GM21526 (cell line): ENCODE measurements around the gene CDKN1C.

Experiments
- ATAC-seq: cut with Tn5 transposase; IDR thresholded peaks from one replicate; pipeline ENCODE4 v1.9.1; 2021; ENCODE audit warnings: moderate library complexity; ENCODE audit not compliant: unreplicated experiment, low FRiP score

CDKN1C gene

GRCh38 chr11:2890466-2891294 is 5.1 kb upstream of the CDKN1C start:
- ATAC-seq = no peak

- no peak for ATAC-seq
These were observed 4.0 kb upstream of the CDKN1C start for GRCh38 chr11:2889362-2890273.

DNA sequence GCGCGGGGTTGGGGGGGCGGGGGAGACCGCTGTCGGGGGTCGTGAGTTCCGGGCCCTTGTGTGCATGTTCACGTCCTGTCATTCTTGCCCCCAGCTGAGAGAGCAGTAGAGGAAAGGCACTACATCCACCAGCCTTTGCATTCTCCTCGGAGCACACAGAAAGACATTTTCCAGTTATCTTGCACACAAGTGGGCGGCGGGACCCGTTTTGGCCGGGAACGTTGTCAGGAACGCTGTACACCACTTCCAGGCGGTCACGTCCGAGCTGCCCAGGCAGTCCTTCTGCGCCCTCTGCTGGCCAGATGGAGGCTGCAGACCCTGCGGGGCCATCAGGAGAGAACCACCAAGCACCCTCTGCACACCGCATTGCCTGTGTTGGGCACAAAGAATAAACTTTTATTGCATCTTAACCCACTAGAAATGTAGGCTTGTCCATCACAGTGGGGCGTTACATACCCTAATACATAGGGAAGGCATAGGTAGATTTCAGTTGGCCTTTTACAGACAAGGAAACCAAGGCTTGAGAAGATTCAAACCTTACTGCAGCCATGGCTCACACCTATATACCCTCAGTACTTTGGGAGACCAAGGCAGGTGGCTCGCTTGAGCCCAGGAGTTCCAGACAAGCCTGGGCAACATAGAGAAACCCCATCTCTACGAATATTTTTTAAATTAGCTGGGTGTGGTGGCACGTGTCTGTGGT is 2.8 kb upstream of the CDKN1C start:
- no peak for ATAC-seq

- ATAC-seq = no peak
These were observed 2.1 kb upstream of the CDKN1C start for GRCh38 chr11:2887515-2888195.

- ATAC-seq = no peak
These were observed 1.4 kb upstream of the CDKN1C start for GRCh38 chr11:2886936-2887335.

- no peak for ATAC-seq
These were observed 768 bp upstream of the CDKN1C start for GRCh38 chr11:2886191-2886894.

GRCh38 chr11:2885017-2885677 is 428 bp downstream of the CDKN1C start:
- ATAC-seq = no peak

DNA sequence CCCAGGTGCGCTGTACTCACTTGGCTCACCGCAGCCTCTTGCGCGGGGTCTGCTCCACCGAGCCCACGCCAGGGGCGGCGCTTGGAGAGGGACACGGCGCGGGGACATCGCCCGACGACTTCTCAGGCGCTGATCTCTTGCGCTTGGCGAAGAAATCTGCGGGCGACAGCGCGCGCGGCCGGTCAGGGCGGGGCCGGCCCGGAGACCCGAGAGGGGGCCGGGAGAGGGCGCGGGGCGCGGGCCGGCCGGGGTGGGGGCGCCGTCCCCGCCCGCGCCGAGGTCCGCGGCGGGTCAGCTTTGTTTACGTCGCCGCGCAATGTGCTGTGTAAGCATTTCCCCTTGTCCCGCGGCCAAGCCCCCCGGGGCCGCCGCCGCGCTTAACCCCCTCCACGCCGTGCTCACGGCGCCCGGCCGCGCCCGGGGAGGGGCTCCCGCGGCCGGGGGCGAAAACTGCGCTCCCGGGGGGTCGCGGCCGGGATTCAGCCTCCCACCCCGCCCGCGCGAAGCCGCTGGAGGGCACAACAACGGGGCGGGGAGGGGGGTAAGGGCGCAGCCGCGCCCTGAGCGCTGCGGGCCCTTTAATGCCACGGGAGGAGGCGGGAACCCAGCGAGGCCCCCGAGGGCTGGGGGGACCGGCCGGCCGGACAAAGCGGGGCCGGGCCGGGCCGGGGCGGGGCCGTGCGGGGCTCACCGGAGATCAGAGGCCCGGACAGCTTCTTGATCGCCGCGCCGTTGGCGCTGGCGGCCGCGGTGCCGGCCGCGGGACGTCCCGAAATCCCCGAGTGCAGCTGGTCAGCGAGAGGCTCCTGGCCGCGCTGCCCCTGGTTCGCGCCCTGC is 1.4 kb downstream of the CDKN1C start:
- ATAC-seq = no peak

- ATAC-seq = no peak
These were observed 2.0 kb downstream of the CDKN1C start for GRCh38 chr11:2883640-2883978.

GRCh38 chr11:2882396-2883110 is 3.0 kb downstream of the CDKN1C start:
- ATAC-seq = no peak

DNA sequence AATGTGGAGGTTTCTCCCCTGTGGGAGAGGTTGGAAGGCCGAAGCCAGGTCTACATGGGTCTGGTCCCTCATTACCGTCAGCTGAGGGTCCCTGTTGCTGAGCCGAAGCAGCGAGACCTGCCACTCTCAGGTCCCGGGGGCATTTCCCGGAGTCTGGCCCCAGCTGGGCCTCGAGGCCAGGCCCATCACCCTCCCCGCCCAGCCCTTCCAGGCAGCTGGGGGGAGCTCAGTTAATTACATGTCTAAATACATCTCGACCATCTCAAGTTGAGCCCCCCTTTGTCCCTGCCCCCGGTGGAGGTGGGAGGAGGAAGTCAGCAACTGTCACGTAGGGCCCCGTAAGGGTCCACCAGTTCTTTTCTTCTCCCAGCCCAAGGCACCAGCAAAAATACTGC is 3.6 kb downstream of the CDKN1C start:
- no peak for ATAC-seq

- ATAC-seq = no peak
These were observed 4.2 kb downstream of the CDKN1C start for GRCh38 chr11:2881076-2881980.

DNA sequence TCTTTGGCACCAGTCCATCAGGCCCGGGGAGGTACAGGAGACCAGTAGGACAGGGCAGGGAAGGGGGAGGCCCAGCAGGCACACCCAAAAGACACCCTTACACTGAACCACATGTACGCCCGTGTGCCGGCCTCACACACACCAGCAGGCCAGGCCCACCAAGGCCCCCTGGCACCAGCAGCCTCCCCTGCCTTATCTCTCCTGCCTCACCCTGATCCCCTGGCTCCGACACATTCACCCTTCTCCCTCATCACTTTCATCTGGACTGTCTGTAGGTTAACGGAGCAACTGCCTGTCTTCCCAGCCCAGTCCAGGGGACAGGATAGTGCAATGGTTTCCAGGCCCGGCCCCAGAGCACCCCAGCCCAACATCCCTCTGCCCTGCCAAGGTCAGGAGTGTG is 4.9 kb downstream of the CDKN1C start:
- no peak for ATAC-seq

DNA sequence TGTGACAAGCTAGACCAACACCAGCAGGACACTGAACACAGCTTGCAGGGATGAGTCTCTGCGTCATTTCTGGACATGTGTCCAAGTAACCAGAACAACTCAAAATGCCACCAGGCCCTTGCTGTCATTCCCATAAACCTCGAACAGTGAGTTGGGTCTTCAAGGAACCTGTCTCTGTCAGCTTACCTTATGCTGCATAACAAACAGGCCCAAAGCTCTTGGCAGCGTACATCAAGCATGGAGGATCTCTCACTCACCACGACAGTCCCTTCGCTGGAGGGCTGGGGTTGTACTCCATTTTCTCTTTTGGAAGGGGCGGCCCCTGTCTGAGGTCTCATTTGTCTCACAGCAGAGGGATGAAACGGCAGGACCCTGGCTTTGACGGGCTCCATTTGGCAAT is 6.8 kb downstream of the CDKN1C start:
- no peak for ATAC-seq

GRCh38 chr11:2877474-2877873 is 8.1 kb downstream of the CDKN1C start:
- no peak for ATAC-seq

- ATAC-seq = no peak
These were observed 10.6 kb downstream of the CDKN1C start for GRCh38 chr11:2874963-2875362.
